ENCODE data around the gene CNMD. TPM values are rescaled to one million over a fixed set of nuclear protein-coding genes. Genes with fewer than 3 reads are reported as not detected.

Gene CNMD
- polyA plus RNA-seq, 1 donor (not counting 4 experiments of a cell fraction or from before 2014, with no cell fraction given) = not detected

- dilution Hi-C loops (cut with MboI; ENCODE audit: extremely low pct_ligation_motif_present, low sequenced_read_pairs) = no loop called here
- H3K4me2 ChIP-seq (ENCODE audit: control insufficient read depth, extremely low read depth, insufficient read depth, low read depth, low read length) = no peak overlapping the region
- DNase-seq (ENCODE audit: low read depth, low spot score) (no peak), FAIRE-seq (no peak)
- H3K9me1 ChIP-seq (ENCODE audit: control insufficient read depth, extremely low read depth, insufficient read depth, low read length) = no peaks in the 10 kb centered on the region
- H3K9me3 ChIP-seq (ENCODE audit: control insufficient read depth, low read depth, low read length) = no peaks in the 10 kb centered on the region
- H3K79me2 ChIP-seq (ENCODE audit: control insufficient read depth, insufficient read depth, low read length) = no peaks in the 10 kb centered on the region
- H4K20me1 ChIP-seq (ENCODE audit: control insufficient read depth, extremely low read depth, insufficient read depth, low read length) = no peaks in the 10 kb centered on the region
- H3K36me3 ChIP-seq (ENCODE audit: control insufficient read depth in 2 of 2, extremely low read depth in 1 of 2, insufficient read depth in 2 of 2, low read length in 2 of 2) = no peaks in the 10 kb centered on the region
- no peak for TF ChIP-seq CTCF (optimal IDR thresholded peaks at IDR 0.05 in 1 of 3, IDR thresholded peaks at IDR 0.05 in 1 of 3, conservative IDR thresholded peaks at IDR 0.05 in 1 of 3; ENCODE audit: extremely low read depth in 1 of 3, insufficient read depth in 2 of 3, low read length in 3 of 3)
- TF ChIP-seq EZH2 (IDR thresholded peaks at IDR 0.05; ENCODE audit: low read length) = no peak
- H3K4me1 ChIP-seq (ENCODE audit: control insufficient read depth, extremely low read depth, insufficient read depth, low read length) = no peaks in the 10 kb centered on the region
- H2AFZ ChIP-seq (ENCODE audit: control insufficient read depth, low read length) = no peak overlapping the region
- H3K27me3 ChIP-seq (ENCODE audit: control insufficient read depth, extremely low read depth, insufficient read depth, low read length) = peaks cover 15% of the 10 kb centered on the region
- H3K9ac ChIP-seq (ENCODE audit: control insufficient read depth, extremely low read depth, insufficient read depth, low read length) = no peak overlapping the region
- no peak overlapping the region for H3K4me3 ChIP-seq (ENCODE audit: control insufficient read depth in 2 of 3, extremely low read depth in 1 of 3, insufficient read depth in 2 of 3, low read depth in 1 of 3, low read length in 3 of 3)
- H3K27ac ChIP-seq (ENCODE audit: control insufficient read depth, insufficient read depth, low read length) = no peak overlapping the region
Observed at GRCh38 chr13:52734075-52734623, 5.5 kb downstream of the CNMD start.

GRCh38 chr13:52726258-52726657, 13.4 kb downstream of the CNMD start:
- dilution Hi-C loops (cut with MboI; ENCODE audit: extremely low pct_ligation_motif_present, low sequenced_read_pairs) = no loop called here
- no peaks in the 10 kb centered on the region for H3K9me1 ChIP-seq (ENCODE audit: control insufficient read depth, extremely low read depth, insufficient read depth, low read length)
- no peaks in the 10 kb centered on the region for H3K4me1 ChIP-seq (ENCODE audit: control insufficient read depth, extremely low read depth, insufficient read depth, low read length)
- H3K9ac ChIP-seq (ENCODE audit: control insufficient read depth, extremely low read depth, insufficient read depth, low read length) = no peak overlapping the region
- TF ChIP-seq CTCF (optimal IDR thresholded peaks at IDR 0.05 in 1 of 3, IDR thresholded peaks at IDR 0.05 in 1 of 3, conservative IDR thresholded peaks at IDR 0.05 in 1 of 3; ENCODE audit: extremely low read depth in 1 of 3, insufficient read depth in 2 of 3, low read length in 3 of 3) (no peak), EZH2 (IDR thresholded peaks at IDR 0.05; ENCODE audit: low read length) (no peak)
- no peaks in the 10 kb centered on the region for H4K20me1 ChIP-seq (ENCODE audit: control insufficient read depth, extremely low read depth, insufficient read depth, low read length)
- H3K4me3 ChIP-seq (ENCODE audit: control insufficient read depth in 2 of 3, extremely low read depth in 1 of 3, insufficient read depth in 2 of 3, low read depth in 1 of 3, low read length in 3 of 3) = no peak overlapping the region
- no peak overlapping the region for H3K4me2 ChIP-seq (ENCODE audit: control insufficient read depth, extremely low read depth, insufficient read depth, low read depth, low read length)
- H2AFZ ChIP-seq (ENCODE audit: control insufficient read depth, low read length) = no peak overlapping the region
- DNase-seq (ENCODE audit: low read depth, low spot score) = no peak
- no peaks in the 10 kb centered on the region for H3K27me3 ChIP-seq (ENCODE audit: control insufficient read depth, extremely low read depth, insufficient read depth, low read length)
- H3K27ac ChIP-seq (ENCODE audit: control insufficient read depth, insufficient read depth, low read length) = no peak overlapping the region
- no peaks in the 10 kb centered on the region for H3K36me3 ChIP-seq (ENCODE audit: control insufficient read depth in 2 of 2, extremely low read depth in 1 of 2, insufficient read depth in 2 of 2, low read length in 2 of 2)
- H3K9me3 ChIP-seq (ENCODE audit: control insufficient read depth, low read depth, low read length) = no peaks in the 10 kb centered on the region
- FAIRE-seq = no peak
- no peaks in the 10 kb centered on the region for H3K79me2 ChIP-seq (ENCODE audit: control insufficient read depth, insufficient read depth, low read length)
